ENCODE results near the gene USP4. TPM values are rescaled to one million over a fixed set of nuclear protein-coding genes. Genes with fewer than 3 reads are reported as not detected.
A peak's percentile ranks its signal among the peaks of the same experiment; 100 is the strongest.
"Not testable (repeated sequence)": the region's sequence is repeated elsewhere in the genome, so short reads cannot be mapped to it uniquely, and the experiment has no call there.

USP4 gene
- total RNA-seq, 2 experiments from 2014 or later: 94.3 to 95.2 TPM

DNA sequence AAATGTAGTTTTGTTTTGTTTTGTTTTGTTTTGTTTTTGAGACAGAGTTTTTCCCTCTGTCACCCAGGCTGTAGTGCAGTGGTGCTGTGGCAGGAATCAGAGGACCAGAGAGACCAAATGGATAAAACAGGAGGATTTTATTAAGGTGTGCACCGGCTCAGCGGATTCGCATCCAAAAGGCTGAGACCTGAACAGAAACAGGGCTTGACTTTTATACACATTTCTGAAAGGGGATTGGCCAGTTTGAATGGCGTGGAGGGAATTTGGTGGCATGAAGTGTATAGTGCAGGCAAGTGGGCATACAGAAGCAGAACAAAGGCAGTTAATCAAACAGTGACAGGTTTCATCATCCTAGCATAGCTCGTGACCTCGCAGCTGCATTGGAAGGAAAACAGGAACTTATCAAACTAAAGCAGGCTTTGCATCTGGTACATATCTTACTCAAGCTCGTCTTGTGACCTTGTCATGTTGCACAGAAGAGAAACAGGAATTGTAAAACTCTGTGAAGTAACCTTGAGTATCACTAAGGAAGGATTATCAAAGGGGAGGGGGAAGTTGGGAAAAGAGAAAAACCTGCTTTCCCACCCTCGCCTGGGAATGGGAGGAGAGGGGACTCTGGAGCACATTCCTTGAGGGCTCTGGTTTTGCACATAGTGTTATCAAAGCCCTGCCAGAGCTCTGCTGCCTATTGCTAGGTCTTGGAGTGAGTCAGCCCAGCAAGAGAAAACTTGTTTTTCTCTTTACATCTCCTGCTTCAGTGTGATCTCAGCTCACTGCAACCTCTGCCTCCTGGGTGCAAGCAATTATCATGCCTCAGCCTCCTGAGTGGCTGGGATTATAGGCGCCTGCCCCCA lies 101.4 kb downstream of the USP4 start:
- intact Hi-C loops (cut with DNase I, micrococcal nuclease): no loop called here
- H3K27ac Mint-ChIP-seq: no peak overlapping the region
- ATAC-seq (ENCODE audit: poor library complexity): no peak

DNA sequence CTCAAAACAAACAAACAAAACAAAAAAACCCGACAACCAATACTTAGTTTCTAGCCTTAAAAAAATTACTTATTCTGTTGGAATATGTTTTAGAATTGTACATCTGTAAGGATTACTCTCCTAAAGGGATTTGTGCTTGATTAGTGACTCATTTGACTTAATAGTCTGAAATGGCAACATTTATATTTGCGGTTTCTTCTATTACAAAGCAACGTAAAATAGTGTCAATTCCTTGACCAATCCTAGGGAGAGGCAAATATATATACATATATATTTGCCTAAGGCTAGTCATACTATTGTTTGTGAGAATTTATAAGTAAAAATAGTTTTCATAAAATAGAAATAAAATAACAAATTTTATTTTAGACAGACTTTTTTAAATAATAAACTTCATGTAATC lies 102.5 kb downstream of the USP4 start:
- Histone ChIP-seq H3K27ac (ENCODE audit: low read depth in 1 of 2, low read length in 2 of 2) (no peak overlapping the region), H3K36me3 (ENCODE audit: insufficient read depth, low read length) (no peaks in the 10 kb centered on the region), H3K9me3 (ENCODE audit: control insufficient read depth in 1 of 2, insufficient read depth in 1 of 2, low read length in 2 of 2) (peaks cover 24 to 28% of the 10 kb centered on the region in 2 experiments), H3K4me1 (ENCODE audit: insufficient read depth, low read length) (no peaks in the 10 kb centered on the region), H3K27me3 (ENCODE audit: control insufficient read depth in 1 of 2, insufficient read depth in 2 of 2, low read length in 2 of 2) (no peaks in the 10 kb centered on the region), H3K4me3 (ENCODE audit: low read length) (no peak overlapping the region)
- intact Hi-C loops (cut with DNase I, micrococcal nuclease): no loop called here
- Mint-ChIP-seq H3K4me3 (no peak overlapping the region), H3K9me3 (peaks cover 7% of the 10 kb centered on the region), H3K27ac (no peak overlapping the region), H3K27me3 (no peaks in the 10 kb centered on the region), H3K4me1 (ENCODE audit: low read depth) (no peaks in the 10 kb centered on the region), H3K36me3 (ENCODE audit: low read depth) (no peaks in the 10 kb centered on the region)
- ChIA-PET POLR2A (no interaction called here), CTCF (no interaction called here)
- DNase-seq (no peak), ATAC-seq (ENCODE audit: poor library complexity) (no peak)
- TF ChIP-seq, protein P1, sequence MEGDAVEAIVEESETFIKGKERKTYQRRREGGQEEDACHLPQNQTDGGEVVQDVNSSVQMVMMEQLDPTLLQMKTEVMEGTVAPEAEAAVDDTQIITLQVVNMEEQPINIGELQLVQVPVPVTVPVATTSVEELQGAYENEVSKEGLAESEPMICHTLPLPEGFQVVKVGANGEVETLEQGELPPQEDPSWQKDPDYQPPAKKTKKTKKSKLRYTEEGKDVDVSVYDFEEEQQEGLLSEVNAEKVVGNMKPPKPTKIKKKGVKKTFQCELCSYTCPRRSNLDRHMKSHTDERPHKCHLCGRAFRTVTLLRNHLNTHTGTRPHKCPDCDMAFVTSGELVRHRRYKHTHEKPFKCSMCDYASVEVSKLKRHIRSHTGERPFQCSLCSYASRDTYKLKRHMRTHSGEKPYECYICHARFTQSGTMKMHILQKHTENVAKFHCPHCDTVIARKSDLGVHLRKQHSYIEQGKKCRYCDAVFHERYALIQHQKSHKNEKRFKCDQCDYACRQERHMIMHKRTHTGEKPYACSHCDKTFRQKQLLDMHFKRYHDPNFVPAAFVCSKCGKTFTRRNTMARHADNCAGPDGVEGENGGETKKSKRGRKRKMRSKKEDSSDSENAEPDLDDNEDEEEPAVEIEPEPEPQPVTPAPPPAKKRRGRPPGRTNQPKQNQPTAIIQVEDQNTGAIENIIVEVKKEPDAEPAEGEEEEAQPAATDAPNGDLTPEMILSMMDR (IDR thresholded peaks at IDR 0.05): no peak

More for the DNA sequence above, 101.4 kb downstream of the USP4 start:
- Histone ChIP-seq H3K4me3 (ENCODE audit: low read length) (no peak overlapping the region), H3K27ac (ENCODE audit: low read depth in 1 of 2, low read length in 2 of 2) (no peak overlapping the region), H3K4me1 (ENCODE audit: insufficient read depth, low read length) (no peaks in the 10 kb centered on the region), H3K27me3 (ENCODE audit: control insufficient read depth in 1 of 2, insufficient read depth in 2 of 2, low read length in 2 of 2) (no peaks in the 10 kb centered on the region), H3K36me3 (ENCODE audit: insufficient read depth, low read length) (no peaks in the 10 kb centered on the region), H3K9me3 (ENCODE audit: control insufficient read depth in 1 of 2, insufficient read depth in 1 of 2, low read length in 2 of 2) (peaks cover 14 to 28% of the 10 kb centered on the region in 2 experiments)
- Mint-ChIP-seq H3K27me3 (no peaks in the 10 kb centered on the region), H3K36me3 (ENCODE audit: low read depth) (no peaks in the 10 kb centered on the region), H3K9me3 (peaks cover 4% of the 10 kb centered on the region), H3K4me3 (no peak overlapping the region), H3K4me1 (ENCODE audit: low read depth) (no peaks in the 10 kb centered on the region)
- TF ChIP-seq, protein P1 (IDR thresholded peaks at IDR 0.05): no peak
- POLR2A ChIA-PET: no interaction called here
- peak in 3 of 14 experiments; percentile 26 to 67 (median 57) for DNase-seq
- CTCF ChIA-PET: interaction anchor here (0.7 kb wide), 1 partner anchor 28 kb away, joined by 4 read pairs; no protein-coding TSS in a partner anchor

DNA sequence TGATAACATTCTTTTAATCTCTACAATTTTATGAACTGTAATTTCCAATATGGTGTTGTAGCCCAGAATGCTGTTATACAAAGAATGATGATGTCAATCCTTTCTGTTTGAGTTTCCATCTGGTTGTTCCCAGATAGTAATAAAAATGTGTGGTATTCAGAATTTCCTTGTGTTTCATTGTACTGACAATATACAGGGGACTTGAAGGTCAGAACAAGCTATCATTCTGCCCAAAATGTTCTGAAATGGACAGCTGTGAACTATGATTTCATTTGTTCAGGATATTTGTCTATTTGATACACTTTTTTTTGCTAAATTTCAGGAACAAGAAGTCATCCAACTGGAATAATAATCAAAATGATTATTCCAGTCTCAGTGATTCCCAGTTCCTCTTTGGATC lies 103.6 kb downstream of the USP4 start:
- no peak for DNase-seq
- POLR2A ChIA-PET: no interaction called here

DNA sequence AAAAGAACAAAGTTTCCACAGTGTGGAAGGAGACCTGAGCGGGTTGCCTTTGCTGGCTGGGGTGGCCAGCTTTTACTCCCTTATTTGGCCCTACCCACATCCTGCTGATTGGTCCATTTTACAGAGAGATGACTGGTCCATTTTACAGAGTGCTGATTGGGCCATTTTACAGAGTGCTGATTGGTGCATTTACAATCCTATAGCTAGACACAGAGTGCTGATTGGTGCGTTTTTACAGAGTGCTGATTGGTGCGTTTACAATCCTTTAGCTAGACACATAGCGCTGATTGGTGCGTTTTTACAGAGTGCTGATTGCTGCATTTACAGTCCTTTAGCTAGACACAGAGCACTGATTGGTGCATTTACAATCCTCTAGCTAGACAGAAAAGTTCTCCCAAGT lies 111.0 kb downstream of the USP4 start:
- Mint-ChIP-seq H3K9me3 (peaks cover 23% of the 10 kb centered on the region), H3K36me3 (ENCODE audit: low read depth) (peaks cover 19% of the 10 kb centered on the region)
- H3K27me3 ChIP-seq (ENCODE audit: control insufficient read depth in 1 of 2, insufficient read depth in 2 of 2, low read length in 2 of 2); H3K4me1 Mint-ChIP-seq (ENCODE audit: low read depth); H3K4me3 Mint-ChIP-seq; ATAC-seq (ENCODE audit: poor library complexity); H3K27ac Mint-ChIP-seq; H3K27ac ChIP-seq (ENCODE audit: low read depth in 1 of 2, low read length in 2 of 2); intact Hi-C loops (cut with DNase I, micrococcal nuclease); H3K36me3 ChIP-seq (ENCODE audit: insufficient read depth, low read length); H3K27me3 Mint-ChIP-seq; CTCF ChIA-PET; DNase-seq; H3K4me1 ChIP-seq (ENCODE audit: insufficient read depth, low read length); H3K4me3 ChIP-seq (ENCODE audit: low read length): not testable (repeated sequence)
- H3K9me3 ChIP-seq (ENCODE audit: control insufficient read depth in 1 of 2, insufficient read depth in 1 of 2, low read length in 2 of 2): peaks cover 12 to 55% of the 10 kb centered on the region in 2 experiments
- POLR2A ChIA-PET: interaction anchor here (0.6 kb wide), 1 partner anchor 15 kb away, joined by 3 read pairs; no protein-coding TSS in a partner anchor

More for the DNA sequence above, 103.6 kb downstream of the USP4 start:
- H3K27me3 Mint-ChIP-seq: no peaks in the 10 kb centered on the region
- TF ChIP-seq, protein P1 (IDR thresholded peaks at IDR 0.05): no peak
- Histone ChIP-seq H3K4me3 (ENCODE audit: low read length) (no peak overlapping the region), H3K27me3 (ENCODE audit: control insufficient read depth in 1 of 2, insufficient read depth in 2 of 2, low read length in 2 of 2) (no peaks in the 10 kb centered on the region), H3K9me3 (ENCODE audit: control insufficient read depth in 1 of 2, insufficient read depth in 1 of 2, low read length in 2 of 2) (peaks cover 28 to 34% of the 10 kb centered on the region in 2 experiments), H3K36me3 (ENCODE audit: insufficient read depth, low read length) (no peaks in the 10 kb centered on the region), H3K27ac (ENCODE audit: low read depth in 1 of 2, low read length in 2 of 2) (no peak overlapping the region), H3K4me1 (ENCODE audit: insufficient read depth, low read length) (no peaks in the 10 kb centered on the region)
- peaks cover 12% of the 10 kb centered on the region for H3K9me3 Mint-ChIP-seq
- CTCF ChIA-PET: no interaction called here
- no peaks in the 10 kb centered on the region for H3K36me3 Mint-ChIP-seq (ENCODE audit: low read depth)
- H3K4me1 Mint-ChIP-seq (ENCODE audit: low read depth): no peaks in the 10 kb centered on the region
- H3K4me3 Mint-ChIP-seq: no peak overlapping the region
- no peak for ATAC-seq (ENCODE audit: poor library complexity)
- H3K27ac Mint-ChIP-seq: no peak overlapping the region
- intact Hi-C loops (cut with DNase I, micrococcal nuclease): no loop called here

Measured in CD4-positive, alpha-beta T cell (primary cell).